Raji (cell line): Measurements from ENCODE around the gene PLEKHG3.

Experiments
- POLR2A ChIP-seq: IDR thresholded peaks from 2 replicates; pipeline ENCODE4 v1.6.1; 2011; ENCODE audit warnings: low read depth, low read length, control low read depth; ENCODE audit not compliant: insufficient read depth

The PLEKHG3 gene

GRCh38 chr14:64715628-64716412 is 11.6 kb downstream of the PLEKHG3 start:
- TF ChIP-seq POLR2A, result no peak

GRCh38 chr14:64717870-64718269 is 13.6 kb downstream of the PLEKHG3 start:
- no peak for TF ChIP-seq POLR2A

GRCh38 chr14:64718762-64719161 is 14.5 kb downstream of the PLEKHG3 start:
- TF ChIP-seq POLR2A, result no peak

- TF ChIP-seq POLR2A, result no peak
Measured at GRCh38 chr14:64719601-64720000, 15.4 kb downstream of the PLEKHG3 start.

GRCh38 chr14:64720131-64720576 is 15.9 kb downstream of the PLEKHG3 start:
- no peak for TF ChIP-seq POLR2A

- no peak for TF ChIP-seq POLR2A
Measured at GRCh38 chr14:64721391-64721791, 17.2 kb downstream of the PLEKHG3 start.

GRCh38 chr14:64721899-64722298 is 17.7 kb downstream of the PLEKHG3 start:
- no peak for TF ChIP-seq POLR2A

GRCh38 chr14:64722842-64723447 is 18.7 kb downstream of the PLEKHG3 start:
- no peak for TF ChIP-seq POLR2A

GRCh38 chr14:64723691-64724577 is 19.7 kb downstream of the PLEKHG3 start:
- no peak for TF ChIP-seq POLR2A

- no peak for TF ChIP-seq POLR2A
Measured at GRCh38 chr14:64724578-64724930, 20.3 kb downstream of the PLEKHG3 start.

GRCh38 chr14:64725261-64725815 is 21.1 kb downstream of the PLEKHG3 start:
- TF ChIP-seq POLR2A, result no peak

- no peak for TF ChIP-seq POLR2A
Measured at GRCh38 chr14:64725879-64726584, 21.8 kb downstream of the PLEKHG3 start.

GRCh38 chr14:64726585-64726890 is 22.3 kb downstream of the PLEKHG3 start:
- TF ChIP-seq POLR2A, result no peak

- TF ChIP-seq POLR2A, result no peak
Measured at GRCh38 chr14:64727551-64728071, 23.4 kb downstream of the PLEKHG3 start.

- no peak for TF ChIP-seq POLR2A
Measured at GRCh38 chr14:64728106-64728505, 23.9 kb downstream of the PLEKHG3 start.
